Activated naive CD4-positive, alpha-beta T cell (primary cell): ENCODE measurements around the gene NCOA3.
"Not testable (repeated sequence)": the region's sequence is repeated elsewhere in the genome, so short reads cannot be mapped to it uniquely, and the experiment has no call there.

Experiments
- DNase-seq, 4 experiments: peaks; one replicate each; lab custom pipeline; 2025; lab: John Stamatoyannopoulos, UW

The NCOA3 gene

GRCh38 chr20:47468290-47469050 lies 33.2 kb upstream of the NCOA3 start:
- no peak for DNase-seq

- no peak for DNase-seq
Measured at GRCh38 chr20:47475419-47476044, 26.2 kb upstream of the NCOA3 start.

DNA sequence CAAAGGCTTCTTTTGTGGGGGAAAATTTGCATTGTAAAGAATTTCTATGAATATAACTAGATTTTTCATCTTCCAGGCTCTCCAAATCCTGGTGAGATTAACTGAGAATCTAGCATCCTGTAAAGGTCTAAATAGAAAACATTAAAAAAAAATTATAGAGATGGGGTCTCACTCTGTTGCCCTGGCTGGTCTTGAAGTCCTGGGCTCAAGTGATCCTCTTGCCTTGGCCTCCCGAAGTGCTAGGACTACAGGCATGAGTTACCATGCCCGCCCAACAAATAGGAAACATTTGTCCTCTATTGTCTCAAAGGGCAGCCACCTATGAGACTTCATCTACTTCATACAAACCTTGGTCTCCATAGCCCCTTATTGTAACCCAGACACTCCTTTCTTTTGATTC lies 25.2 kb upstream of the NCOA3 start:
- no peak for DNase-seq

DNA sequence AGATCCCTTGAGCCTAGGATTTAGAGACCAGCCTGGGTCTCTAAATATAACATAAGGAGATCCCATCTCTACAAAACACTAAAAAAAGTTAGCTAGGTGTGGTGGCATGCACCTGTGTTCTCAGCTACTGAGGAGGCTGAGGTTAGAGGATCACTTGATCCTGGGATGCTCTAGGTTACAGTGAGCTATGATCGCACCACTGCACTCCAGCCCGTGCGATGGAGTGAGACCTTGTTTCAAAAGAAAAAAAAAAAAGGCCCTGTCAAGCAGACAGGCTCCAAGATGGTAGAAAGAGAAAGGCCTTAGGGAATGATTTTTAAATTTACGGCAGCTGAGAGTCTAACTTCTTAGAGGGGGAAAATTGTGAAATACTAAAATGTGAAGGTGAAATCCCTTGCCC lies 22.6 kb upstream of the NCOA3 start:
- DNase-seq: no peak

DNA sequence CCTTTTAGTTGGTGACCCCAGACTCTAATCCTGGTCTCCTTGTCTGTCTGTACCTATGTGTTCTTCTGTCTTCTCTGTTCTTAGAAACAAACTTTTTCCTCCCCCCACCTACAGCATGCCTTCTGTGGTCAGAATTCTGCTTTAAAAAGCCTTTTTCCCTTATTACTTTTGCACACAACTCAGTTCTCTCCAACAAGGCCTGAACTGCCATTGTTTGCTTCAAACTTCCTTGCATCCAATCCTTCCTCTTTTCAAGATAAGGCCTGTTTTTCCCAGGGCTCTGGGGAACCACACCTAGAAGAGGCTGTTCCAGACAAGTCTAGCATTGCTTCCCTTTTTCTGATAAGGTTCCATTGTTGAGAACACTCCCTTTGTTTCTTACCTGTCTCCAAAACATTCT lies 22.2 kb upstream of the NCOA3 start:
- no peak for DNase-seq

DNA sequence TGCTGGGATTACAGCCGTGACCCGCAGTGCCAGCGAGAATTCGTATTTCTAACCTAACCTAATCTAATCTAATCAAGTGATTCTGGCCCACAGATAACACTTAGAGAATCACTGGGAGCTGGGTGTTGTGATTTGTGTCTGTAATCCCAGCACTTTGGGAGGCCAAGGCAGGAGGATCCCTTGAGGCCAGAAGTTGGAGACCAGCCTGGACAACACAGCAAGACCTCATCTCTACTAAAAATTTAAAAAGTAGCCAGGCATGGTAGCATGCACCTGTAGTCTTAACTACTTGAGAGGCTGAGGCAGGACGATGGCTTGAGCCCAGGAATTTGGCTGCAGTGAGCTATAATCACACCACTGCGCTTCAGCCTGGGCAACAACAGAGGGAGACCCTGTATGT lies 21.4 kb upstream of the NCOA3 start:
- no peak for DNase-seq

DNA sequence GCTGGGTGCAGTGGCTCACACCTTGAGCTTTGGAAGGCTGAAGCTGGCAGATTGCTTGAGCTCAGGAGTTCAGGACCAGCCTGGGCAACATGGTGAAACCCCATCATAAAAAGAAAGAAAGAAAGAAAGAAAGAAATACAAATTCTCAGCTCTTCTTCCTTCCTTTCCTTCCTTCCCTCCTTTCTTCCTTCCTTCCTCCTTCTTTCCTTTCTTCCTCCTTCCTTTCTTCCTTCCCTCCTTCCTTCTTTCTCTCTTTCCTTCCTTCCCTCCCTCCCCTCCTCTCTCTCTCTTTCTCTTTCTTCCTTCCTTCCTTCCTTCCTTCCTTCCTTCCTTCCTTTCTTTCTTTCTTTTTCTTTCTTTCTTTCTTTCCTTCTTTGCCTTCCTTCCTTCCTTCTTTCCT lies 21.0 kb upstream of the NCOA3 start:
- no peak for DNase-seq

- DNase-seq: no peak
Measured at GRCh38 chr20:47481330-47482216, 20.1 kb upstream of the NCOA3 start.

DNA sequence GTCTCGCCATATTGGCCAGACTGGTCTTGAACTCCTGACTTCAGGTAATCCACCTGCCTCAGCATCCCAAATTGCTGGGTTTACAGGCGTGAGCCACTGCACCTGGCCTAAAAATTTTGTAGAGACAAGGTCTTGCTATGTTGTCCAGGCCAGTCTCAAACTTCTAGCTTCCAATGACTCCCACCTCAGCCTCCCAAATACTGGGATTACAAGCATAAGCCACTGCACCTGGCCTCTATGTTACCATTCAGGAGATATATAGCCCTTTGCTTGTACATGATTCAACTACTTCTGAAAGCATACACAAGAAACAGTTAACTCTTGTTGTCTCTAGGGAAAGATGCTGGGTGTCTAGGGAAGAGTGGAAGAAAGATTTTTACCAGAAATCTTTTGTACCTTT lies 19.0 kb upstream of the NCOA3 start:
- DNase-seq: no peak

DNA sequence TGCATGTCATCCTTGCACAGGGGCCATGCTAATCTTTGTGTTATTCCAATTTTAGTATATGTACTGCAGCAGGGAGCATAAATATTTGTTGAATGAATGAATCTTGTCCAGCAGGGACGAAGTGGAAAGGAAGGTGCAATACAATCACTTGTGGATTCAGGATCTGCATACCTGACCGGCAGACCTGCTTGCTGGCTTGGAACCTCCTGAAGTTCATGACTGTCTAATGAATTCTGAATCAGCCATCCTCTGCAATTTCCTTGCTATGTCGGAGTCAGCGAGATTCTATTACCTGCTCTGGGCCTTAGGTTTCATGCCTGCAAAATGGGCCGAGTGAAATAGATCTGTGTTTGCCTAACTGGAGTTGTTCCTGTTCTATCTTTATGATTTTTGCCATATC lies 17.4 kb upstream of the NCOA3 start:
- DNase-seq: no peak

DNA sequence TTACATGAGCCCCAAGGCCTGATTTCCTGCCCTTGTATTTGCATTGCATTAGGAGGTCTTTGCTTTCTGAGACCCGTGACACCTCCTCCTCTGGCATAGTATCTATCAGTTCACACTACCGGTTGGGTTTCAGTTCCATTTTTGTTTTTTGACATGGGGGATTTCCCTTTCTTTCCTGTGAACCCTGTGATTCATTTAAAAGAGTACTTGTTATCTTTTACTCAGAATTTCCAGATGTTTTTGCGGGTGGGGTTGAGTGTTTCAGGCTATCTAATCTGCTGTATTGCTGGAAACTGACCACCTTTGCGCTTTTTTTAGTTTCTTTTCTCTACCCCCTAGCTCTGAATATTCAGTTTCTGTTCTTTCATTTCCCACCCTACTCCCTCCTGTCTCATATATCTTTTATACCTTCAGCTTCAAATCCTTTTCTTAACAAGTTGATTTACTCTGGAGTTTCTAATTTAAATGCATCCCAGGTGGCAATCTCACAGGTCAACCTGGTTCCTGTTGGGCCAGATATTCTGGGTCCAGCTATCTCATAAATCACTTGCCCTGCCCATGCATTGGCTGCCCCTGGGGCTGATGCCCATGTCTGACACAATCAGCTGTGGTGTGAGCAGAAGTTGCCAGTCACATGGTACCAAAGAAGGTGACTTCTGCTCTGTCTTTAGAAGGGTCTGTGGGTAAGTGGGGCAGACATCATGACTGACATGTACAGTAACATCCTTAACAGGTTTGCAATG lies 14.3 kb upstream of the NCOA3 start:
- DNase-seq: peak in 2 of 4 experiments; percentile 4 to 17

- peak in 2 of 4 experiments; percentile 10 to 21 for DNase-seq
Measured at GRCh38 chr20:47489448-47489872, 12.2 kb upstream of the NCOA3 start.

DNA sequence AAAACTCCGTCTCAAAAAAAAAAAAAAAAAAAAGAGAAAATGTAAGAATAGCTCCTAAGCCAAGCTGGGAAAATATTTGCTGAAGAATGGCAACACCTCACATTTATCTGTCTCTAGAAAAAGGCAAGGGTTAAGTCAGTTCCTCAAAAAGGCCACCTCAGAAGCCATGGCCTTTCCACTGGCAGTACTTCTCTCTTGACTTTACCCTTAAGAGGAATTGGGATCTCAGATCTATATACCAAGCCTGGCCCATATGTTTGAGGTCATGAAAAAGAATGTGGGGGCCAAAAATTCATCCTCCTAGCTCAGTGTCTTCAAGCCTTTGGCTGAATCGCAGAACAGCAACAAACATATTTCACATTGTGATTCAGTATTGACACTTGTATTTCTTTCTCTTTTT lies 10.9 kb upstream of the NCOA3 start:
- DNase-seq: no peak

DNA sequence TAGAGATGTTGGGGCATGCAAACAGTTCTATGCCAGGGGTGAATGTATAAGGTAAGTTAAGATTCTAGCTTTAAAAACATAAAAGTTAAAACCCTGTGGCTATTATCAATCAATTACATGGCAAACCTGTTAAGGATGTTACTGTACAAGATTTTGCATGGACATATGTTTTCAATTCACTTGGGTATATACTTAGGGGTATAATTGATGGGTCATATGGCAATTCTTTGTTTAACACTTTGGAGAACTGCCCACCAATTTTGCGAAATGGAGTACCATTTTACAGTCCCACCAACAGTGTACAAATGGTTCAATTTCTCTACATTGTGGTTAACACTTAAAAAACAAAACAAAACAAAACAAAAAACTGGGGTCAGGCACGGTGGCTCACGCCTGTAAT lies 9.4 kb upstream of the NCOA3 start:
- no peak for DNase-seq

DNA sequence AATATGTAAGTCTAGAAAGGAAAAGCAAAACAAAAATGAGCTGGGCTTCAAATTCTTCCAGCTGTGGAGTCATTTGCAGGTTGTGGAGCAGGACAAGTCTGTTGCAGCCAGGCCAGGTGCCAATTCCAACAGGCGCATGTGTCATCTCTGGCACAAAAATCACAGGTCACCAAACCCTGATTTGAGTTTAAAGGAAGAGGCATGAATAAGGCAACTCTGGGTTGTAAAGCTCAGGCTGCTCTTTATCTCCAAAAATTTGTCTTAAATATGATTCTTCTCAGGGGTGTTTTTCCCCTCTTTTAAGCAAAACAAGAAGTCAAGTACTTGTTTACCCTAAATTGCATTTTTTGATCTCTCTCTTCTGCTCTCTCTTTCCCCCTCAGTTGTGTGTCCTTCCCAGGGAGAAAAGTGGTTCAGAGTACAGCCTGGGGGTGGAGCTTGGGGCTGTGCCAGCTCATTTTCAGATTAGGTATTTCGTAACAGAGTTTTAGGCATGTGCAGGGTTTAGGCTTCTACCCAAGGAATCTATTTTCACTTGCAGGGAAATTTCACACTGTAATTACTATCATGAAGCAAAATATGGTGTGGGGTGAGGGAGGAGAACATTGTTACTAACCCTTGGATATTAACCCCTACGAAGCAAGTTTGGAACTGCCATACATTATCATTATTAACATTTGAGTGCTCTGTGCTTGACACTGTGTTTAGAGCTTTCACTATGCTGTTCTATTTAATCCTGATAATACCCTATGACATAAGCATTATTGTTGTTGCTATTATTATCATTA lies 8.3 kb upstream of the NCOA3 start:
- DNase-seq: peak in 1 of 4 experiments; percentile 43

GRCh38 chr20:47493963-47494293 lies 7.8 kb upstream of the NCOA3 start:
- DNase-seq: no peak

DNA sequence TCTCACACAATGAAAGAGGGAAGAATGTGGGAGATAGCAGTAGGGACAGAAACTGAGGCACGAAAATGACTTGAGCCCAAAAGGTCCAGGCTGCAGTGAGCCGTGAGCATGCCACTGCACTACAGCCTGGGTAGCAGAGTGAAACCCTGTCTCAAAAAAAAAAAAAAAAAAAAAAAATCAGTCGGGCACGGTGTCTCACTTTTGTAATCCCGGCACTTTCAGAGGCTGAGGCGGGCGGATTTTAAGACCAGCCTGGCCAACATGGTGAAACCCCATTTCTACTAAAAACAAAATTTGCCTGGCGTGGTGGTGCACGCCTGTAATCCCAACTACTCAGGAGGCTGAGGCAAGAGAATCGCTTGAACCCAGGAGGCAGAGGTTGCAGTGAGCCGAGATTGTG lies 7.1 kb upstream of the NCOA3 start:
- not testable (repeated sequence) for DNase-seq

GRCh38 chr20:47496118-47496517 lies 5.6 kb upstream of the NCOA3 start:
- DNase-seq: no peak

DNA sequence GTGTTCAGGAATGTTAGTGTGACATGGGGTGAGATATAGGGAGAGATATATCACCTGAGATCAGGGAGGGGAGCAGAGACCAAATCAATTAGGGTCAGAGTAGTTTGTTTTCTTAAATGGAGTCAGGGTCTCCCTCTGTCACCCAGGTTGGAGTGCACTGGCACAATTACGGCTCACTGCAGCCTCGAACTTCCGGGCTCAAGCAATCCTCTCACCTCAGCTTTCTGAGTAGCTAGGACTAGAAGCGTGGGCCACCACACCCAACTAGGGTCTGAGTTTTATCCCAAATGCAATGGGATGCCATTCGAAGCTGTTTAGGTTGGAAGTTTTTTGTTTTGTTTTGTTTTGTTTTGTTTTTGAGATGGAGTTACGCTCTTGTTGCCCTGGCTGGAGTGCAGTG lies 3.1 kb upstream of the NCOA3 start:
- no peak for DNase-seq

DNA sequence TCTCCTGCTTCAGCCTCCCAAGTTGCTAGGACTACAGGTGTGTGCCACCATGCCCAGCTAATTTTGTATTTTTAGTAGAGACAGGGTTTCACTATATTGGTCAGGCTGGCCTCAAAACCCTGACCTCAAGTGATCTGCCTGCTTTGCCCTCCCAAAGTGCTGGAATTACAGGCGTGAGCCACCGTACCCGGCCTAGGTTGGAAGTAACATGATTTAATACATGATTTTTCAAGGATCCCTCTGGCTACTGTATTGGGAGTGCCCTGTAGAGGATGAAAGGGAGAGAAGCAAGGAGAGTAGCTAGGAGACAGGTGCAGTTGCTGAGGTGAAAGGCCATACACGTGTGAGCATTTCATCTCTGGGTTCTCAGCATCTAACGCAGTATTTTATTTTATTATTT lies 2.6 kb upstream of the NCOA3 start:
- no peak for DNase-seq

DNA sequence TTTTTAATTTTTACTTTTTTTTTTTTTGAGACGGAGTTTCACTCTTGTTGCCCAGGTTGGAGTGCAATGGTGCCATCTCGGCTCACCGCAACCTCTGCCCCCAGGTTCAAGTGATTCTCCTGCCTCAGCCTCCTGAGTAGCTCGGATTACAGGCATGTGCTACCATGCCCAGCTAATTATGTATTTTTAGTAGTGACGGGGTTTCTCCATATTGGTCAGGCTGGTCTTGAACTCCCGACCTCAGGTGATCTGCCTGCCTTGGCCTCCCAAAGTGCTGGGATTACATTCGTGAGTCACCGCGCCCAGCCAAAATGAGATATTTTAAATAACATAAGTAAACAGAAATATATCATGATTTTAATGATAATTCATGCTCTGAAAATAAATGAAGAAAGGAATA lies 1.6 kb upstream of the NCOA3 start:
- DNase-seq: not testable (repeated sequence)
